Activated naive CD4-positive, alpha-beta T cell (primary cell): ENCODE measurements around the gene AMPD3.

ENCODE experiments used
- DNase-seq, 4 experiments: peaks; one replicate each; lab custom pipeline; 2025; lab: John Stamatoyannopoulos, UW

Gene AMPD3

GRCh38 chr11:10460611-10461275 is 5.7 kb downstream of the AMPD3 start:
- no peak for DNase-seq

- no peak for DNase-seq
Observed at GRCh38 chr11:10461276-10461790, 6.3 kb downstream of the AMPD3 start.

- DNase-seq = no peak
Observed at GRCh38 chr11:10462746-10463300, 7.8 kb downstream of the AMPD3 start.

GRCh38 chr11:10473371-10473770 is 18.3 kb downstream of the AMPD3 start:
- DNase-seq = no peak

- no peak for DNase-seq
Observed at GRCh38 chr11:10474551-10474950, 19.5 kb downstream of the AMPD3 start.

GRCh38 chr11:10476342-10476741 is 21.3 kb downstream of the AMPD3 start:
- no peak for DNase-seq

- no peak for DNase-seq
Observed at GRCh38 chr11:10476927-10477689, 22.0 kb downstream of the AMPD3 start.

- no peak for DNase-seq
Observed at GRCh38 chr11:10477690-10478046, 22.6 kb downstream of the AMPD3 start.

GRCh38 chr11:10478066-10478465 is 23.0 kb downstream of the AMPD3 start:
- no peak for DNase-seq

- DNase-seq = no peak
Observed at GRCh38 chr11:10478574-10479550, 23.8 kb downstream of the AMPD3 start.

- DNase-seq = no peak
Observed at GRCh38 chr11:10480026-10480425, 25.0 kb downstream of the AMPD3 start.

- no peak for DNase-seq
Observed at GRCh38 chr11:10480760-10481159, 25.7 kb downstream of the AMPD3 start.

GRCh38 chr11:10481560-10482349 is 26.7 kb downstream of the AMPD3 start:
- no peak for DNase-seq

GRCh38 chr11:10483174-10483573 is 28.1 kb downstream of the AMPD3 start:
- DNase-seq = no peak

- DNase-seq = no peak
Observed at GRCh38 chr11:10483584-10483983, 28.5 kb downstream of the AMPD3 start.

- no peak for DNase-seq
Observed at GRCh38 chr11:10484461-10485180, 29.6 kb downstream of the AMPD3 start.

GRCh38 chr11:10485646-10486045 is 30.6 kb downstream of the AMPD3 start:
- no peak for DNase-seq

GRCh38 chr11:10486161-10486840 is 31.2 kb downstream of the AMPD3 start:
- DNase-seq = no peak

GRCh38 chr11:10487002-10487647 is 32.1 kb downstream of the AMPD3 start:
- no peak for DNase-seq
